ENCODE measurements around the gene MAP2K5.

Gene MAP2K5

DNA sequence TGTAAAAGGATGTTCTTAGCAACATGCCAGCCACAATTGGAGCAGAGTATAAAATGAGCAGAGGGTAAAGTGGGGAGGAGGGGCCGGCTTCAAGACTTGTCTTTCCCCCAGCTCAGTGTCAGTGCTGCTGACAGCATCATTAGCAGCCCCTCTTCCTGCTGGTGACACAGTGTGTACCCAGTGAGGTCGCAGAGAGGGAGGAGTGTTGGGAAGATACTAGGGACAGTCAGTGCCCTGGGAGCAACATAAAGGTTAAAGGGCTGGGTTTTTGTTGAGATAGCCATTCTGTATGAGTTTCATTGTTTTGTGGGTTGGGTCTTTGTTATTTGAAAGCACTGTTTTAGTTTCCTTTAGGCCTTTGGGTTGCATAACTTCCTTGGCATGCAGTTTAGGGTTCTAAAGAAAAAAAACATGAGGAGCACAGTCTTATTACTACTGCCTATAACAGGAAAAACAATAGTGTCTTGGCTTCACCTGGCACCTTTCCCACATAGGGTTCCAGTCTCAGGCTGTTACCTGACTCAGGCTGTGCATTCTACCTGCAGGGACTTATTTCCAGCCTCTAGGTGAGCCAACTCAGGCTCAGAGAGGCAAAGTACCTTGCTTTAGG lies 188.7 kb downstream of the MAP2K5 start:
- DNase-seq = peak in 1 of 2 experiments; percentile 4

DNA sequence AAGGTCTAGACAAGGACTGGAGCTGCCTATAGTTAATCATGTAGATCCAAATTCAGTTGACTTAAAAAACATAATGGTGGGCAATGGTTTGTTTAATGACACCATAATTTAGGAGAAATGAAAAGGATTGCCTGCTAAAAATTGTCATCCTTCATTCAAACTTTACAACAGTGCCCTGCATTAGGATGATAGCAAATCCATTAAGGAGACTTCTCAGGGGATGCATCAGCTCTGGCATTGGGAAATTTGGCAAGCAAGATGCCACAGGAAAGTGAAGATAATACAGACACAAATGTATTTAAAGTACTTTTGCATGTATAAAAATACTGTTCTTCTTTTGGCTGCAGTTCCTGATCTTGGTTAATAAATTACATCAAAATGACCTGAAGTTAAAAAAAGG lies 189.7 kb downstream of the MAP2K5 start:
- no peak for DNase-seq

DNA sequence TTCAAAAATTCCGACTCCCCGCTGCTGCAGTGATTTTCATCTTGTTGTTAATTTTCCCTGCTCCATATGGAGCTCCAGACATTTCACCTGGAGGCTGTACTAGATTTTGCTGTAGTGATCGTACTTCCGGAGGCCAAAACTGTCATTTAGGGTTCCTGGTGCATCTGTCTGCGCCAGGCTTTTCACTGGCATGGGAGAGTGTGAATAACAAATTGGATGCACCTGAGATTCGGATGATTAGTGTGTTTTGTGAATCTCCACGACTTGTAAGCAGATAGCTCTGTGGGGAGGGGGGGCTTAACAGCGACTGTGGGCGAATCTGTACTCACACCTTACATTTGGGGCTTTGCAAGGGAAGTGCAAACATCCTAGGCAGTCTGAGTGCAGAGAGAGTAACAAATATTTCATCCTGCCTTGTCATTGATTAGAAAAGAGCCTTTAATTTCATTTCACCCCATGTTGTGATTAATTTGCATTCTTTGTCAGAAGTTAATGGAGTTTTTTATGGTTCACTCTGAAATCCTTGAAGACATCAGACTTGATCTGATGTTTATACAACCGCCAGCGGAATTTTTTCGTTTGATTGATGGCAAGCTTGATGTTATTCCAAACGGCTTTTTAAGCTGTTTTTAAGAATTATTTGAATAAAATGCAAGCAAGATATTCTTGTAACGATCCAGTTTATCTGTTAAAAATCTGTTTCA lies 190.3 kb downstream of the MAP2K5 start:
- no peak for DNase-seq

DNA sequence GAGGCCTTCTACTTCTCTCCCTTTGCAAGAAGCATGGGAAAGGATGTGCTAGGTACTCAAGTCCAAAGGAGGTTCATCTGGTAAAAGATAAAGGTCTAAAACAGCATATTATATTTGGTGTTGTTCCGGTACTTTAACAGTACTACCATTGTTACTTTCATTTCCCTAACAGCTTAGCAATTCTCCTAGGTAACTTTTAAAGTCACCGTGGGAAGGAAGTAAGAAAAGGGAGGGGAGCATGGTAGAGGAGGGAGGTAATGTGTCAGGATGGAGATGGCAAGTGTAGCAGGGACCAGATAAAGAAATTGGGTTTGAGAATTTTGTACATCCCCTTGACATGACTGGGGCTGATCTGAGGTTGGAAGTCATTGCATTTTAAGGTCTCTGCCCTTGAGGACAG lies 193.4 kb downstream of the MAP2K5 start:
- DNase-seq = no peak

DNA sequence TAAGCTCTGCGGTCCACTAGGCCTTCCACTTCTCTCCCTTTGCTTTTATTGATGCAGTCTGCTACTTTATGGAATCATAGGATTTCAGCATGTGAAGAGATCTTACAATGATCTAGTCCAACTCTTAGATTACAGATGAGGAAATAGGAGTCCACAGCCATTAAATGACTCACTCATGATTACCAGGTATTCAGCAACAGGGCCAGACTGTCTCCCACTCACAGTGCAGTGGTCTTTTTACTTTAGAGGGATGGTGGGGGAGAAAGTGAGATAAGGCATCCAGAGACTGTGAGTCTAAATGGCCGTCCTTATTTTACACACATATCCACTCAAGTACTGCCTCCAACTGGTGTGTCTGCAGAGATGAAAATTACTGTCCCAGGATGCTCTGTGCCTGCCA lies 194.3 kb downstream of the MAP2K5 start:
- no peak for DNase-seq

DNA sequence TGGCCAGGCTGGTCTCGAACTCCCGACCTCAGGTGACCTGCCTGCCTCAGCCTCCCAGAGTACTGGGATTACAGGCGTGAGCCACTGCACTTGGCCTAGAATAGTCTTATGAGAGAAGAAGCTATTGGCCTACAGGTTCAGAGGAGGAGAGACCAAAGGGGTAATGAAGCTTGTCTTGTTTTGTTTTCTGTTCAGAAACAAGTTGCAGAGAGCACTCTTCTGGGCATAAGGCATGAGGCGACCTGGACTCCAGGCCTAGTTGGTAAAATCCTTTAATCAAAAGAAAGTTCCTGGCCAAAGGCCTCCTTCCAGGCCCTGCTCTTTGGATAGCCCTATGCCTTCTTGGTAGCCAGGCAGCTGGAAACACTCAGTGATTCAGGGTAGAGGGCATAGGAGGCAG lies 195.6 kb downstream of the MAP2K5 start:
- DNase-seq = no peak

DNA sequence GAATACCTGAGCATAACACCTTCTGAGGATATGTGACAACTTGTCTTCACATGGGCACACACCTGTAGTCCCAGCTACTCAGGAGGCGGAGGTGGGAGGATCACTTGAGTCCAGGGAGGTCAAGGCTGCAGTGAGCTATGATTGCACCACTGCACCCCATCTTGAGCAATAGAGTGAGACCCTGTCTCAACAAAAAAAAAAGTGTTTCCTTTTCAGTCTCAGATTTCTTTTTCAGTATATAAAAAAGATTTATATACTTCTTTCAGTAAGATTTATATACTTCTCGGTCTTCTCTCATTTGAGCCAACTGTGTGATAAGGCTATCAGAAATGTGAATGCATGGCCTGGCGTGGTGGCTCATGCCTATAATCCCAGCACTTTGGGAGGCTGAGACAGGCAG lies 197.9 kb downstream of the MAP2K5 start:
- no peak for DNase-seq

DNA sequence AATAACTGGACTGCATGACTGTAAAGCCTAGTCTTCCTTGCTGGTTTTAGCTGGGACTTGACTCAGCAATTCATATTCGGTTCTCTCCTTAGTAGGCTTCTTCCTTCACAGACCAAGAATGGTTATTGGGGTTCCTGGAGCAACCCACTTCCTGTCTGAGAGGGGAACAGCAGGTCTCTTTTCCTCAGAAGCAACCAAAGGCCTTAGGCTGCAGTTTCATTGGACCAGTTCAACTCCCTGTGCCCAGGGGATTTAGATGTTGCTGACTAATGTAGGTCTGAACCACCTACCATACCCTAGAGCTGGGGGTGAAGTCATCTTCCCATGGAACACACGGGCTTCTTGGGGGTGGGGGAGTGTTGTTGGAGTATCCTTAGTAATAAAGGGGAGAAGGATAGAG lies 198.8 kb downstream of the MAP2K5 start:
- no peak for DNase-seq

DNA sequence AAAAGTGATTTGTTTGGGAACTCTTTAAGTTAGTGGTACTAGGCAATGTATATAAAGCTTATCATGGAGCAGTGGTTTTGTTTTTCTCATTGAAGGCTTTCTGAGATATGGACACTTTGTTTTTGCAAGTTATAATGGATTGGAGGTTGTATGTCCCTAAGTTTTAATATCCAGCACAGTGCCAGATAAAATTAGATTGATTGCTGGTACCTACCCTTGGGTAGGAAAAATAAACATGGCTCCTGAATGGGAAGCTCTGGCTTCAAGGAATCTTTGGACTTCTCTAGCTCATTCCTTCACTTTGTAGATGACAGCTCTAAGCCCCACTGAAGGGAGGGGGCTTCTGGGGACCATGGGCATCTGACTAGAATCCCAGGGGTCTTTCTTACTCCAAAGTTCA lies 201.1 kb downstream of the MAP2K5 start:
- no peak for DNase-seq

DNA sequence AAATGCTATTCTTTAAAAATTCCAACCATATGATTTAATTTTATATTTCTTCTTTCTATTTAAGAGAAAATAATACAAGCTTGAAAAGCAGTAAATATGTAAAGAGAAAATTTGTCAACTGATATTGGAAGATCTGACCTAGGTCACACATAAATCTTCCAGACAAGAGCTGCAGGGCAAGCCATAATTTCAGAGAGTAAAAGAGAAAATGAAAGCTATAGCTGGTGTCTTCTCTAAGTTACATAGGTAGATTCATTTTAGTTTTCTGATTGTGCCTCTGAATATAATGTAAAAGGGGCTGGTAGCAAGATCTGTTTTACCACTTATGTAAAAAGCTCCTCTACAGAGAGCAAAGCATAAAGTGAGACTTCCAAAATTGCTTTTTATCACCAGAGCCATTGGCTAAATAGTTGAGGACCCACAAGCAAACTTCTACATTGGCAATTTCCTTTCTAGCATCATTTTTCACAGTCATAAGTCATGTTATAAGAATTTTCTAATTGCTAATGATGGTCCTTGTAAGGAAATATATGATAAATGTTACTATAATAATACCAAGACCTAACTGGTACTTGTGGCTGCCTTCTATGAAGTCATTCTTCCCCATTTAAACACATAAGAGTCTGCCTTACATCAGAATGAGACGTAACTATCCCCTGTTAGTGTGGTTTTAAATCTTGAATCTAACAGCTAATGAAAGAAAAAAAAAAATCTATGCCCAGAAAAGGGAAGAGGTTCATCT lies 202.0 kb downstream of the MAP2K5 start:
- no peak for DNase-seq

DNA sequence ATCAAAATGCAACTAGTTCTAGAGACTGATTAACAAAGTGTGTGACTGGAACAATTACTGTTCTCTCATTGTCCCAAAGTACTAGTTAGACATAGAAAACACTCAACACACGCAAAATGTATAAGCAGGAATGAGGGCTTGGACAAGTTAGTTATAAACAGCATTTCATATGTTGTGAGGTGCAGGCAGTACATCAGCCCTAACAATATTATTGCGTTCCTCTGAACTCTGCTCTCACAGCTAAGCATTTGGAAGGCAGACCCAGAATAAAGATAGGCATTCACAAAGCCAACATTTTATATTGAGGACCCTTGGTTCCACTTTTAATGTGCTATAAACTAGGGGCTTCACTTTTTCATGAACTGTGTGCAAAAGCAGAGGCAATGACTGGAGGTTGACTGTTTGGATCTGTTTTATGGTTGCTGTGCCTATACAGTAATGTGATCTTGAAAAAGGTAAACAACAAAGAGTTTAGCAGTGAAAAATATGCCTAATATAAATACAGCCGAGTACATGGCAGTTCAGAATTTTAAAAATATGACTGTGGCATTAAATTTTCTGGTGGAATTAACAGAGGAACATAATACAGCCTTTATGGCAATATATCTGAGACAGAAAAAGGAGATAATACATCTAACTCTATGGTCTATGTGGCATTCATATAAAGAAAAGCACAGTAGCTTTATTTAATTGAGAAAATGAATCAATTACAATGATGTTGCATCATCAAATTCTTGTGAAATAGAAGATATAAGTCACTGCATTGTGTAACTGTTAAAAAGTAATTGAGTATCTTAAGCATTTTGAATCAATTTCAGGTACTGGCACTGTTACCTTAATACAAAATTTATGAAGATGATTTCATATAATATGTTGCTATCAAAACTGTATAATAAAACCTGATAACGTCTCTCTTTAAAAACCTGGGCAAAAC lies 202.8 kb downstream of the MAP2K5 start:
- DNase-seq = no peak

DNA sequence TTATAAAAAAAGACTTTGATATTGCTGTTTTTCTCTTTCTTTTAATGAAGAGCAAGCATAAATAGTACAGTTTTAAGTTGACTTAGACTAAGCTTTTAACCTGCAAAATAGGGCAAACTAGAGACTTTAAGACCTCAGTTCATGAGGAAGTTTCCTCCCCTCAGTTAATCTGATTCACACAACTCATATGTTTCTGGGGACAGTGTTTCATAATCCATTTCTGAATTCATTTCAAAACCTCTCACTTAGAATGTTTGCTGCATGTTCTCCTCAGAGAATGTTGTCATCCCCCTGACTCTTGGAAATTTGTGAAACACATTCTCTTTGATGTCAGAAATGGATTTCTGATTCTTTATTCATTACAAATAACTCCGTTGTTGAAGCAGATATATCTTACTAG lies 203.5 kb downstream of the MAP2K5 start:
- DNase-seq = no peak

DNA sequence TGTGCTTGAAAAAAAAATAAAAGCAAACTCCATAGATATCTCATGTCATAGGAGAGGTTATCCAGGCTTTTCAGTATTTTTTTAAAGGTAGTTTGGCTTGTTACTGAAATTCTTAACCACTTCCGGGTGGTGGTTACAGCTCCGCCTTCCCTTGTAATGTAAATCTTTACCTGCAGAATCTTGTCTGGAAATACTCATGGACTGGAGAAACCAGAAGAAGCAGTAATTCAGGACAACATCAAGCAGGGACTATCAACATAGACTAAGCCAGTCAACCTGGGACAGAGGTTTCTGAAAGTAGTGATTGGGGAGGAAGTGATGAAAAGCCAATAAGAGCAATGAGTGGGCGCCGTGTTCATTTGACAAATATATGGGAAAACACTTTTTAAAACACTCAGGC lies 203.9 kb downstream of the MAP2K5 start:
- DNase-seq = no peak

DNA sequence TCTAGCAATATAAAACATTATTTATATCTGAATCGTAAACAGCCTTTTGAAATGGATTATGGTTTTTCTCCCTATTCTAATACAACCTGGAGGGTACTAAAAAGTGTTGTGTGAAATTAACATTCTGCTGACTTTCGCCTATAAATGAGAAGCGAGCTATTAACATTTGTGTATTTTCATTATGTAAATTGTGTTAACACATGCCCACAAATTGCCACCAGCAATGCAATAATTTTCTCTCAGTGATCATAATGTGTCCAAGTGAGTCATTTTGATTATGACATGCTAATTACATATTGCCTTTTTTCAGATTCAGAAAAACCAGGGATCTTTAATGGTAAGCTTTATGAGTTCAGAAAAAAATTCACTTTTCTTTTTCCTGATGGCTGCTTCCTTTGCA lies 205.4 kb downstream of the MAP2K5 start:
- no peak for DNase-seq

DNA sequence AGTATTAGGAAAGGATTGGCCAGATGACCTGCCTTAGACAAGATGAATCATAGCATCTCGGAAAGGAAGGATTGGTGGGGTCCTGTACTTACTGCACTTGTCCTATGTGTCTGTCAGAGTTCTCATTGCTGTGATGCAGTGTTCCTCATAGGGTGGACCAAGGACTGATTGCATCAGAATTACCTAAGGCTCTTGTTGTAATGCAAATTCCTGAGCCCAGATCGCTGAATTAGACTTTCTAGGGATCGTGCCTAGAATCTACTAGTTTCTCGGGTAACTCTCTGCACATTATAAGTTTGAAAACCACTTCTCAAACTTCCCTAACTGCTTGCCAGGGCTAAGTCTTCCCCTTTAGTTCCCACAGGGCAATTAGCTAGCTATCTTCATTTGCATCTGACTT lies 207.9 kb downstream of the MAP2K5 start:
- no peak for DNase-seq

DNA sequence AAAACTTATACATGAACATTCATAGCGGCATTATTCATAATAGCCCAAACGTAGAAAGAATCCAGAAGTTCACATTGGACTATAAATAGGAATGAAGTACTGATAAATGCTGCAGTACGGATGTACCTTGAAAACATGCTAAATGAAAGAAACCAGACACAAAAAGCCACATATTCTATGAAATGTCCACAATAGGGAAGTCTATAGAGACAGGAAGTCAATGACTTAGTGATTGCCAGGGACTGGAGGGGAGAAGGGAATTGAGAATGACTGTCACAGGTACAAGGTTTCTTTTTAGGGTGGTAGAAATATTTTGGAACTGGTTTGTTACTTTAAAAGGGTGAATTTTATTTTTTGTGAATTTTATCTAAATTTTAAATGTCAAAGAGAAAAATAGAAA lies 211.4 kb downstream of the MAP2K5 start:
- no peak for DNase-seq

DNA sequence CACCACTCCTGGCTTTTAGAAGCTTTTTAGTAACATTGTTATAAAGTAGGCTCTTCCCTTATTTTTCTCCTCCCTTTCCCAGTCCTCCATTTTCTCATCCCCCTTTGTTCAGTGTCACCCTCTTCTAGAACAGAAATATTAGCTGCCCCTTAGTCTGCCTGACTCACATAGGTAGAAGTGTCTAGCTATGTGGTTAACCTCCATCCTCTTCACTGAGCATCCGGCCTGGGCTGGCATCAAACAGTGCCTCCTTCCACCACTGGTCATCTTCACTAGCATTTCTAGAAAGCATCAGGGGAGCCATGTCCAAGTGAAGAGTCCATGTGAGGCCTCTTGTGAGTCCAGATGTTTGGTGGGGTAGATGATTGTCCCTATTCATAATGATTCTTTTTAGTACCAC lies 212.8 kb downstream of the MAP2K5 start:
- no peak for DNase-seq

DNA sequence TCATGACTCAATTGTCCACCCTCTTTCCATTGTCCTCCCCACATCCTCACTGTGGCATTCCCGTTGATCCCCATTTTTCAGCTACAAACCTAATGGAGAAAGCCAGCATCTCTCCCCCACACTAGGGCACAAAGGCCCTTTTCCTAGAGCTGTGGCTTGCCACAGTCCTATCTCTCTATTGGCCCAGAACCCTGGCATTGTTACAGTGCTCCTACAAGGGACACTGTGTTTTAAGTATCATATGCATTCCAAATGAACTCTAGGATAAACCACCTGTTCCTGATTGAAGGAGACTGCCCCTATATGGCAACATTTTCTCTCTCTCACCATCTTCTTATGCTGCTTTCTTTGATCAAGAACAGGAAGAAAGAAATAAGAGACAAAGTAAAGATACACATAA lies 213.4 kb downstream of the MAP2K5 start:
- no peak for DNase-seq

DNA sequence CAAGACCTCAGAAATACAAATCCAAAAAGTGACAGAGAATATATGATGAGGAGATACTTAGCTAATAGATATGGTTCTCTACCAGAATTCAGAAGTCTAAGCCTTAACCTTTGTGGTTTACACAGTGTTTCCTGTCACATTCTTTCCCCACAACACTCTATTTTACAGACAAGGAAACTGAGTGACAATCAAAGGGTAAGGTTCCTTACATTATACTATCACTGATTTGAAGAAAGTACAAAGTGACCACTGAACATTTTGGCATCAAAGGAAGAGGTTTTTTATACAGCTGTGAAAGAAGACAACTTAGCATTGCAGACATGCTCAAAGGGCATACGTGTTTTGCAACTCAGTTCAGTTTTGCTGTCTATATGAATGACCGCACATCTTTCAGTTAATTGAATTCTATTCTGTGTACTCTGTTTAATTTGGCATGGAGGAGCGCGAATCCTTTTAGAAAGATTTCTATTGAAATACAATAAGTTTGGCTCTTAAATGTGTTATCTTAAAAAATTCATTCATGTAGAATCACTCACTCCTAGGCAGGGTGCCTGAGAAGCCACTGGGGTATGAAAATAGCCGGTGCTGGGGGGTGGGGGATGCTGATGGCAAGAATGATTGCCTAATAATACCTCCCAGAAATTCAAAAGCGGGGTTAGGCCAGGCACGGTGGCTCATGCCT lies 216.3 kb downstream of the MAP2K5 start:
- no peak for DNase-seq

DNA sequence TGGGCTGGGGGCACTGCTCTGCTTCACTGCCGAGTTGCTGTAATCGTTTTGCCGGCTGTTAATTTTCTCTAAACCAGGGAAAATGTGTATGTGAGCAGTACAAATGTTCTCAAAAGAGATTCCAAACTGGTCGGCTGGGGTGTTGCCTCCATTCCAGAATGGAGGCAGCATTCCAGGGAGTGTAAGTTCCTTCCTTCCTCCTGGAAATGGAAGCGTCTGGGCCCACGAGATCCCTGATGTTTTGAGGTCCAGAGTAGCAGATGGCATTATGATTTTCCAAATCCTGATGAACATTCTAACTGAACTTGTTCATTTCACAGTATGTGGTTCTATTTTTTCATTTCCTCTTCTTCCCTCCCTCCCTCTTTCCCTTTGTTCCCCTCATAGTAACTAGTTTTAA lies 218.4 kb downstream of the MAP2K5 start:
- no peak for DNase-seq

DNA sequence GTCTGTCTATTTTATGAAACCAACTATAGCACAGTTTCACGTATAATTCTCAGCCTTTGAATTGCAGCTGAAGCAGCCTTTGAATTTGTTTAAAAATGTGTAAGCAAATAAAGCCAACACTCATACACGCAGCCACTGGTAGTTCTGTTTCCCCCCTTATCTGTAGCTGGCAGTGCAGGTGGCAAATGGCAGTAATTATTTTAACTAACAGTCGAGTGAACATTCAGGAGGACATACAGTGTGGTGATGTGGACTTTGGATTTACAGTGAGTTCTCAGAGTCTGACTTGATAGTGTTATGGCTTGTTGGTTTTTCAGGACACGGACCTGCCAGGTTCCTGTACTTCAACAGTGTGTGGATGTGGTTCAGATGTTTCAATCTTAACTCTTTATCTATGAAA lies 218.8 kb downstream of the MAP2K5 start:
- peak in 1 of 2 experiments; percentile 10 for DNase-seq

DNA sequence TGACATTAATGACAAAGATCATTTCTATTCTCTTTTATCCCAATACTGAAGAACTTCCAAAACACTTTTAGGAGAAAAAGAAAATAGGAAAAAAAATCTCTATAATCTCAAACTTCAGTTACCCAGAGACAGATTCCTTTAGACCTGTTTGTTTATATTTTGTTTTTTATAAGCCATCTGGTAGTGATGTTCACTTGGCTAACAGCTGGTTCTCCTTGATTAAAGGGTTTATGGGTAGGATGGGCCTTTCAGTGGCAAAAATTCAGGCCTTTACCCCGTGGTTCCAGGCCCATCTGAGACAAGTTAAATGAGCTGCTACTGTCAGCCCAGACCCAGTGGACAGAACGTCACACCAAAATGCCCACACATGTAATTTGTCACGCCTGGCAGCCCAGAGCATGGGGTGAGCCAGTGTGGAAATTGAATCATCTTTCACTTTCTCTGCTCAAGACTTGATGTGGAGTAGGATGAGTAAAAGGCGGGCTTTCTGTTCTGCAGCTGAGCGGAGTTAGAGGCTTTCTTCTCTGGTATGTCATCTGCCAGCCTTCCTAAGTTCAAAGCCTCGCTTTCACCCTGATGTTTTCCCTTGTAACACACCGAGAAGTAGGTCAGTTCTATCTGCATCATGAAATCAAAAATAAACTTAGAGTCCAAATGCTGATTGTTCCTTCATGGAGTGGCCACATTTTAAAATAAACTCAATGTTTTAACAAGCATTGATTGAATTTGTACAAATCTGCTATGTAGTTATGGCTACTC lies 220.3 kb downstream of the MAP2K5 start:
- no peak for DNase-seq
